ENCODE data around the gene CACNA2D3.

Gene CACNA2D3

GRCh38 chr3:54599716-54600115 lies 477.4 kb downstream of the CACNA2D3 start:
- TF ChIP-seq HDGF (IDR thresholded peaks at IDR 0.05; ENCODE audit: borderline replicate concordance) (no peak), ARNT (IDR thresholded peaks at IDR 0.05) (no peak), PKNOX1 (IDR thresholded peaks at IDR 0.05) (no peak), LEF1 (IDR thresholded peaks at IDR 0.05; ENCODE audit: borderline replicate concordance) (no peak), TARDBP (IDR thresholded peaks at IDR 0.05) (no peak), BHLHE40 (IDR thresholded peaks at IDR 0.05; ENCODE audit: borderline replicate concordance) (no peak), CTBP1 (IDR thresholded peaks at IDR 0.05; ENCODE audit: borderline replicate concordance) (no peak), FOXM1 (IDR thresholded peaks at IDR 0.05; ENCODE audit: borderline replicate concordance) (no peak), L3MBTL2 (conservative IDR thresholded peaks at IDR 0.05) (no peak)
- CTCF ChIA-PET, result interaction anchor here (0.6 kb wide), 1 partner anchor 30 kb away, joined by 3 read pairs; no protein-coding TSS in a partner anchor
- POLR2A ChIA-PET, result no interaction called here
- DNase-seq (ENCODE audit: extremely low spot score), result no peak

- POLR2A ChIA-PET, result interaction anchor here (0.6 kb wide), 1 partner anchor 246 kb away, joined by 3 read pairs; no protein-coding TSS in a partner anchor
- no peak for DNase-seq (ENCODE audit: extremely low spot score)
- no peak for TF ChIP-seq FOXK2 (IDR thresholded peaks at IDR 0.05)
- TF ChIP-seq NFRKB (IDR thresholded peaks at IDR 0.05), result no peak
- TF ChIP-seq PKNOX1 (IDR thresholded peaks at IDR 0.05), result no peak
- no peak for TF ChIP-seq TARDBP (IDR thresholded peaks at IDR 0.05)
- TF ChIP-seq BHLHE40 (IDR thresholded peaks at IDR 0.05; ENCODE audit: borderline replicate concordance), result no peak
- no peak for TF ChIP-seq L3MBTL2 (conservative IDR thresholded peaks at IDR 0.05)
- TF ChIP-seq FOXM1 (IDR thresholded peaks at IDR 0.05; ENCODE audit: borderline replicate concordance), result no peak
- no peak for TF ChIP-seq CTBP1 (IDR thresholded peaks at IDR 0.05; ENCODE audit: borderline replicate concordance)
- no peak for TF ChIP-seq ZNF384 (IDR thresholded peaks at IDR 0.05)
- TF ChIP-seq FOXA1 (IDR thresholded peaks at IDR 0.05), result no peak
- CTCF ChIA-PET, result interaction anchor here (0.6 kb wide), 1 partner anchor 29 kb away, joined by 3 read pairs; no protein-coding TSS in a partner anchor
Measured at GRCh38 chr3:54600441-54601204, 478.3 kb downstream of the CACNA2D3 start.

GRCh38 chr3:54604495-54604894 lies 482.1 kb downstream of the CACNA2D3 start:
- no peak for DNase-seq (ENCODE audit: extremely low spot score)
- TF ChIP-seq FOXA1 (IDR thresholded peaks at IDR 0.05) (no peak), PKNOX1 (IDR thresholded peaks at IDR 0.05) (no peak), BHLHE40 (IDR thresholded peaks at IDR 0.05; ENCODE audit: borderline replicate concordance) (no peak), LEF1 (IDR thresholded peaks at IDR 0.05; ENCODE audit: borderline replicate concordance) (no peak), ZNF384 (IDR thresholded peaks at IDR 0.05) (no peak), CTBP1 (IDR thresholded peaks at IDR 0.05; ENCODE audit: borderline replicate concordance) (no peak), FOXK2 (IDR thresholded peaks at IDR 0.05) (no peak), FOXM1 (IDR thresholded peaks at IDR 0.05; ENCODE audit: borderline replicate concordance) (no peak), HDGF (IDR thresholded peaks at IDR 0.05; ENCODE audit: borderline replicate concordance) (no peak), SUZ12 (IDR thresholded peaks at IDR 0.05) (no peak), SP1 (IDR thresholded peaks at IDR 0.05) (no peak), ARNT (IDR thresholded peaks at IDR 0.05) (no peak), L3MBTL2 (conservative IDR thresholded peaks at IDR 0.05) (no peak), NFRKB (IDR thresholded peaks at IDR 0.05) (no peak), ELF4 (IDR thresholded peaks at IDR 0.05) (no peak), TARDBP (IDR thresholded peaks at IDR 0.05) (no peak)
- ChIA-PET POLR2A (no interaction called here), CTCF (no interaction called here)

- TF ChIP-seq FOXK2 (IDR thresholded peaks at IDR 0.05) (no peak), L3MBTL2 (conservative IDR thresholded peaks at IDR 0.05) (no peak), BHLHE40 (IDR thresholded peaks at IDR 0.05; ENCODE audit: borderline replicate concordance) (no peak), SUZ12 (IDR thresholded peaks at IDR 0.05) (no peak), ARNT (IDR thresholded peaks at IDR 0.05) (no peak), LEF1 (IDR thresholded peaks at IDR 0.05; ENCODE audit: borderline replicate concordance) (no peak), NFRKB (IDR thresholded peaks at IDR 0.05) (no peak)
- ChIA-PET POLR2A (no interaction called here), CTCF (no interaction called here)
Measured at GRCh38 chr3:54608041-54608440, 485.7 kb downstream of the CACNA2D3 start.

GRCh38 chr3:54619053-54619452 lies 496.7 kb downstream of the CACNA2D3 start:
- no peak for TF ChIP-seq SUZ12 (IDR thresholded peaks at IDR 0.05)
- DNase-seq (ENCODE audit: extremely low spot score), result no peak
- ChIA-PET CTCF (no interaction called here), POLR2A (no interaction called here)

More at GRCh38 chr3:54608041-54608440, 485.7 kb downstream of the CACNA2D3 start:
- DNase-seq (ENCODE audit: extremely low spot score), result no peak

- ChIA-PET POLR2A (no interaction called here), CTCF (no interaction called here)
- no peak for TF ChIP-seq TARDBP (IDR thresholded peaks at IDR 0.05)
- no peak for TF ChIP-seq HDGF (IDR thresholded peaks at IDR 0.05; ENCODE audit: borderline replicate concordance)
Measured at GRCh38 chr3:54619531-54619930, 497.2 kb downstream of the CACNA2D3 start.

GRCh38 chr3:54621184-54621583 lies 498.8 kb downstream of the CACNA2D3 start:
- no peak for DNase-seq (ENCODE audit: extremely low spot score)
- TF ChIP-seq FOXM1 (IDR thresholded peaks at IDR 0.05; ENCODE audit: borderline replicate concordance), result no peak
- TF ChIP-seq HDGF (IDR thresholded peaks at IDR 0.05; ENCODE audit: borderline replicate concordance), result no peak
- TF ChIP-seq ZNF384 (IDR thresholded peaks at IDR 0.05), result no peak
- TF ChIP-seq ARNT (IDR thresholded peaks at IDR 0.05), result no peak
- TF ChIP-seq ELF4 (IDR thresholded peaks at IDR 0.05), result no peak
- no peak for TF ChIP-seq FOXK2 (IDR thresholded peaks at IDR 0.05)
- no peak for TF ChIP-seq PKNOX1 (IDR thresholded peaks at IDR 0.05)
- TF ChIP-seq SUZ12 (IDR thresholded peaks at IDR 0.05), result no peak
- no peak for TF ChIP-seq LEF1 (IDR thresholded peaks at IDR 0.05; ENCODE audit: borderline replicate concordance)
- TF ChIP-seq SP1 (IDR thresholded peaks at IDR 0.05), result no peak
- no peak for TF ChIP-seq L3MBTL2 (conservative IDR thresholded peaks at IDR 0.05)
- no peak for TF ChIP-seq CTBP1 (IDR thresholded peaks at IDR 0.05; ENCODE audit: borderline replicate concordance)
- TF ChIP-seq FOXA1 (IDR thresholded peaks at IDR 0.05), result no peak
- TF ChIP-seq BHLHE40 (IDR thresholded peaks at IDR 0.05; ENCODE audit: borderline replicate concordance), result no peak
- ChIA-PET POLR2A (no interaction called here), CTCF (no interaction called here)

More at GRCh38 chr3:54619531-54619930, 497.2 kb downstream of the CACNA2D3 start:
- no peak for DNase-seq (ENCODE audit: extremely low spot score)

Measured in HEK293T (cell line).